Neural progenitor cell (in vitro differentiated cells): ENCODE measurements around the gene PRPSAP1.

Experiments
- CTCF ChIP-seq: fragments of 200-600 bp; sonication (generic); IDR thresholded peaks from 2 replicates; pipeline ENCODE4 v1.5.1; 2017; ENCODE audit warnings: antibody characterized with exemption, mild to moderate bottlenecking
- EZH2 ChIP-seq: fragments of 200-600 bp; sonication (generic); IDR thresholded peaks from 2 replicates; pipeline ENCODE4 v1.6.1; 2017; ENCODE audit warnings: antibody characterized with exemption, mild to moderate bottlenecking, moderate library complexity

DNA sequence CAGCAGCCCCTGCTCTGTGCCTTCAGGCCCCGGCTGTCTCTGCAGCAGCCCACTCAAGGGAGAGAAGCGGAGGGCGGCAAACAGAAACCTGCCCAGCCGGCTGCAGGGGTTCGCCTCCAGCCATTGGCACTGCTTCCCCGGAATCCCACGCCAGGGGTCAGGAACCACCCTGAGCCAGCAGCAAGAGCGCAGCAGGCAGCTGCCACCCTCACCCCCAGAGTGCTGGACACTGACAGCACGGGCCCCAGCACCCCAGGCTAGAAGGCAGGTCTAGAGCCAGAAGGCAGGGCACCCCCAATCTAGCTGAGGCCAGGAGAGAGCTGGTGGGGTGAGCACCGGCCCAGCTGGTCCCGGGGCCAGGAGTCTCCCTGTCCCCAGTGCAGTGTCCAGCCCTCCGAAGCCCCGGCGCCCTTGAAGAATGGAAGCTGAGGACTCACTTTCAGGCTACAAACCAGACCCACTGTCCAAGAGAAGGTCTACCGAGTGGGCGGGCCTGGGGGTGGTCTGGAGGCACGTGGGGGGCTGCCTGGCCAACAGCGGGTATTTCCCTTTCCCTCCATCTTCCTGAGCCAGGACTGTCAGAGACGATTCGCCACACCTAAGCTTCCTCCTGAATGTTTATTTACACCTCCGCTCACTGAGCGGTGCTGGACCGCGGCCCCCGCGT lies 80.1 kb downstream of the PRPSAP1 start:
- TF ChIP-seq CTCF, result no peak
- no peak for TF ChIP-seq EZH2
